ENCODE data around the gene ZFP57.

The ZFP57 gene

DNA sequence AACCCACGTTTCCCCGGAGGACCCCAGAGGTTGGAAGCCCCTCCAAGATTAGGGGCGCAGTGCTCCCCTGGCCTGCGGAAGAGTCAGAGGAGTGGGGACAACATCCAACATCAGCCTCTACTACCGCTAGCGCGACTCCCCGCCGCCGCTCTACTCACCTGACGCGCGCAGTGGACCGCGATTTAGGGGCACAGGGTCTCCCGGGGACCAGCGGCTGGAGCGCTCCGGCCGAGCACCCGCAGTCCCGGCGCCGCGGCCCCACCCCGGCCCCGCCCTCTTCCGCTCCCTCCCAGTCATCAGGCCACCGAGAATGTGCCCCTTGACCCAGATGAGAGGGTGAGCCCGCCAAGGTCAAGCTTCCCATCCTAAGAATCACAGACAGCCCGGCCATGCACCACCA, at the start of gene ZFP57:
ZFP57 (minus strand) TSS at position 249 of the 400 bp plus-strand sequence. CDS start 4,149 bp downstream, outside the sequence.
- no peak for DNase-seq (ENCODE audit: low read depth)

DNA sequence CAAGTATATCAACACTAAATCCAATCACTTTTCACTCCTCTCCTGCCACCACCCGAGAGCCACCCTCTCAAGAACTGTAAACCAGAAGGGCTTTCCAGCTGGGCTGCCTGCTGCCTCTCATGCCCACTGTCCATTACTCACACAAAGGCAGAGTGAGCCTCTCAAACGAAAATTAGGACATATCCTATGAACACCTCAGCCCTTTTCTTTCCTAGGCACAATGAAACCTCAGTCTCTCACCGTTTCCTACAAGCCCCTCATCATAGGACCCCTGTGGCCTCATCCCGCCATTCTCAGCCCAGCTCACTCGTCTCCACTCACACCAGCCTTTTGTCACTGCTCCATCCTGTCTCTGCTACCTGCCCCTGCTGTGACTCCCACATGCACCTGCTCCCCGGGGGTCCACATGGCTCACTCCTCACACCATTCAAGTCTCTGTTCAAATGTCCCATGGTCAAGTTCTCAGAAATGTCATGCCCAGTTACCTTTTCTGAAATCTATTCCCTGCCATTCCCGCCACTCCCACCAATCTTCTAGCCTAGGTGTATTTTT, 49.7 kb upstream of the ZFP57 start:
- DNase-seq (ENCODE audit: low read depth) = no peak

- DNase-seq (ENCODE audit: low read depth) = no peak
Measured at GRCh38 chr6:29729774-29730328, 48.9 kb upstream of the ZFP57 start.

DNA sequence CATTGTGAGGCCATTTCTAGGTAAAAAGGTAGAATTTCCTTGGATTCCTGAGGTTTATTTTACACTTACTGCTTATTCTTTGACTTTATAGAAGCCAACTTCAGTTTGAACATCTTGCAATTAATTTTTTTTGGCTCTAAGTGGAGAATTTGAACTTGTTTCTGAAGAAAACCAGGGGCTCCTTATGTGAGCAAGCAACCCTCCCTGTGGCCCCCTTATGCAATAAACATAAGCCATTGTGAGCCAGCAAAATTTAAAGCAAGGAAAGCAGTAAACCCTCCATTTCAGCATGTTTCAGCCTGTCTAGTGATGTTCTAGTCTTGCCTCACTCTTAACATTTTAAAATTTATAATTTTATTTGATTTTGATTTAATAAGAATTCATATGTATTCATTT, 47.9 kb upstream of the ZFP57 start:
- no peak for DNase-seq (ENCODE audit: low read depth)

DNA sequence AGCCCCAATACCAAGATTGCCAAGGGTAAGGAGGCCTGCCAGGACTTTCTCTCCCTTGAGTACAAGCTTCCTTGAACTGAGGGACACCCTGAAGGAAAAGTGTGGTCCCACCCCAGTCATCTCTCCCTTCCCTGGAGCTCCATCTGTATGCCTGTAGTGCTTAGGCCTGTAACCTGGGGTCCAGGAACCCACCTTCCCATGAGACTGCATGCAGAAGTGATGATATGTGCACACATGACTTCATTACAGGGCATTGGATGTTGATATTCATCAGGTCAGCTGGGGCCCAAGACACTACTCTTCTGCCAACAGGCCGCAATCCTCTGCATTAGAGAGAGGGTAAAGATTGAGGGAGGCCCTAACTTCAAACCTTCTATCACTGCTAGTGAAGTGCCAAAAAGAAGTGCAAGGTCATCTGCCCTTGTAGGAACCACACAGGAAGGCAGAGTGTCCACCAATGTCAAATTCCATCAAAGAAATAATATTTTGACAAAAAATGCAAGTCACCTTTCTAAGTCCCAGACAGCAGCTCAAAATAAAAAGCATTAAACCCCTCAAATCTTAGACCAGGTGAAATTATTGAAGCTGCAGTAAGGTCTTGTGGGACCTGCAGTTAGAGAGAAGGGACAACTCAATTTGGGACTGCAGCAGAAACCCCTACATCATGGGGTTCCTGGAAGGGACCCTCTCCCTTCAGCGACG, 47.4 kb upstream of the ZFP57 start:
- DNase-seq (ENCODE audit: low read depth) = no peak

- no peak for DNase-seq (ENCODE audit: low read depth)
Measured at GRCh38 chr6:29727637-29728036, 46.7 kb upstream of the ZFP57 start.

DNA sequence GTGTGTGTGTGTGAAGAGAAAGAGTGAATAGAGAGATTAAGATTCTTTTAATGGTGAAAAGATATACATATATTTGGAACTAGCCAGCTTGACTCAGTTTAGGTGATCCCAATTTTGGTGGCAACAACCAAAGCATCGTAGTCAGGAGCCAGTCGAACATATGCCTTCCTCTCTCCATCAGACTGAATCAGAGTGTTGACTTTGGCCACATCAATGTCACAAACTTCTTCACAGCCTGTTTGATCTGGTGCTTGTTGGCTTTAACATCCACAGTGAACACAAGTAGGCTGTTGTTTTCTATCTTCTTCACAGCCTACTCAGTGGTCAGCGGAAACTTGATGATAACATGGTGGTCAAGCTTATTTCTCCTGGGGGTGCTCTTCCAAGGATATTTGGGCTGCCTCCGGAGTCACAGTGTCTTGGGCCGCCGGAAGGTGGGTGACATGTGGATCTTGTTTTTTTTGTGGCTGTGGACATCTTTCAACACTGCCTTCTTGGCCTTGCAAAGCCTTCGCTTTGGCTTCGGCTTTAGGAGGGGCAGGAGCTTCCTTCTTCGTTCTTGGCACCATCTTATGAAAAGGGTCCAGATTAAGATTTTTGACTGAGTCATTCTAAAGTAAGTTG, 45.7 kb upstream of the ZFP57 start:
- no peak for DNase-seq (ENCODE audit: low read depth)

- DNase-seq (ENCODE audit: low read depth) = no peak
Measured at GRCh38 chr6:29726001-29726400, 45.0 kb upstream of the ZFP57 start.

GRCh38 chr6:29724937-29725869, 44.3 kb upstream of the ZFP57 start:
- DNase-seq (ENCODE audit: low read depth) = no peak

- DNase-seq (ENCODE audit: low read depth) = peak; percentile 69
Measured at GRCh38 chr6:29723666-29724588, 43.0 kb upstream of the ZFP57 start.

- peak; percentile 84 for DNase-seq (ENCODE audit: low read depth)
Measured at GRCh38 chr6:29723262-29723665, 42.3 kb upstream of the ZFP57 start, which contains the start of gene HLA-F. Gene HLA-F, plus strand, starts transcription at chr6:29723434. Its CDS starts 30 bp downstream, at chr6:29723464.

- DNase-seq (ENCODE audit: low read depth) = no peak
Measured at GRCh38 chr6:29720863-29721262, 39.9 kb upstream of the ZFP57 start.

DNA sequence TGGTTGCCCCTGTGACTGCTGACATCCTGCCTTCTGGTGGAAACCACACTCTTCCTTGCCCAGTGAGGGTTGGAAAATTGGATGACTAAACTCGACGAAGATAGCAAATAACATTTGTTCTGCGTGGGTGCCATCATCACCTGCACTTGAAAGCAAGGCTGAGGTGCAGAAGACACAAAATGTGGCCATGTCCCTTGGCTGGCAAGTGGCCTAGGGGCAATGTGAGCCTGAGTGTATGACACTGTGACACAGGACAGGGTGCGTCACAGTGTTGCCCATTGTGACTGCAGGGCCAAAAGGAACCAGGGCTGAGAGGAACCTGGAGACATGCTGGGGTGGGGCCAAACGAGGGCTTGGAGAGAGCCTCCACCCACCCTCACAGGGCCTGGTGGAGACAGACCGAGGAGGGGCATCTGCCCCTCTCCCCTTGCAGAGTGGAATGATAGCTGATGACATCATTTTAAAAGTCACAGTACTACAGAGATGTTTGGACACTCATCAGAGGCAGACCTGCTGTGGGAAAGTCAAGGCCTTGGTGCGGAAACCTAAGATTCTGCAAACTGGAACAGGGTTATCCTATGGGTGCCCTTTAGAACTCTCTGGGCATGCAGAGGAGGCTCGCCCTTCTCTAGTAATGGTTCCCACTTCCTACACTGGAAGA, 29.5 kb upstream of the ZFP57 start:
- DNase-seq (ENCODE audit: low read depth) = no peak

DNA sequence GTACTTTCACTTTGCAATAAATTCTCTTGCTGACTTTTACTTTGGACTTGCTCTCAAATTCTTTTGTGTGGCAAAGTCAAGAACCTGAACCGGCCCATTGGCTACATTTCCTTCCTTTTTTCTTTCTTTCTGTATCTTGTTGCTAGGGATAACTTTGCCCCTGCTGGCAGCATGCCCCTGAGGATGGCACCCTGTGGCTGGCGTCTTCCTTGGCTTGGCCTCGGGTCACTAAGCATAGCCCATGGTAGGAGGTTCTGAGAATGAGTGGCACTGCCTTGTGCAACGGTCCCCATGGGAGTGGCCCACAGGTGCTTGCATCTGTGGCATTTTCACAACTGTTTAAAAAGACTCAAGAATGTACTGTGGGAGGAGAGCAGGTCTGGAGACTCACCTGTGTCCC, 28.2 kb upstream of the ZFP57 start:
- DNase-seq (ENCODE audit: low read depth) = no peak

DNA sequence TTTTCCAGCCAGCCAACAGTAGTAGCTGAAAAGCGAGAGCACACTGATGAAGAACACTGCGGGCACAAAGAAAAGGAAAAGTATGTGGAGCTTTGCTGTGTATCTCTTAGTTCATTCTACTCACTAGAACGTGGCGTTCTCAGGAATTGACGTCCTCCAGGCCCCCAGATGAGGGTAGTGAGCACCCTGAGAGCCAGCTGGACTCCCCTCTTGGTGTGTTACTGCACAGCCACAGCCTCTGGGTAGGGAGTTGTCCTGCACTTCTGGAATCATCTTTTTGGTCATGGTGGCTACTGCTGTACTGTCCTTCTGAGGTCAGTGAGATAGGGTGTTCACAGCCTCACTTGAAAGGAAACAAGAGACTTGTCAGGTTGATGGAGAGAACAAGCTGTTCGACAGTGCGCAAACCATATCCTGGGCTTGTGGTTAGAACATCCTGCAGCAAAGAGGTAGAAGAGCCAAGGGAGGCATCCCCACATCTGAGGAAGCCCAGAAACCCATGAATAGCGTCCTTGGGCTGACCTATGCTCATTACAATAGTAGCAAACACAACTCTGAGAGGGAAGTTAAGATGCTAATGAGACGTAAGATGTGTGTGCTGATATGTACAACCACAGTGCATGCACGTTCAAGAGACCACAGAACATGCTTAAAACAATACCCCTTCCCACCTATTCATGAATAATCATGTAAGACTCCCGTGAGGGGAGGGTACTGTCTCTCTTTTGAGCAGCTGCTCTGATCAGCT, 27.7 kb upstream of the ZFP57 start:
- peak; percentile 80 for DNase-seq (ENCODE audit: low read depth)

- DNase-seq (ENCODE audit: low read depth) = no peak
Measured at GRCh38 chr6:29705389-29706231, 24.7 kb upstream of the ZFP57 start.

DNA sequence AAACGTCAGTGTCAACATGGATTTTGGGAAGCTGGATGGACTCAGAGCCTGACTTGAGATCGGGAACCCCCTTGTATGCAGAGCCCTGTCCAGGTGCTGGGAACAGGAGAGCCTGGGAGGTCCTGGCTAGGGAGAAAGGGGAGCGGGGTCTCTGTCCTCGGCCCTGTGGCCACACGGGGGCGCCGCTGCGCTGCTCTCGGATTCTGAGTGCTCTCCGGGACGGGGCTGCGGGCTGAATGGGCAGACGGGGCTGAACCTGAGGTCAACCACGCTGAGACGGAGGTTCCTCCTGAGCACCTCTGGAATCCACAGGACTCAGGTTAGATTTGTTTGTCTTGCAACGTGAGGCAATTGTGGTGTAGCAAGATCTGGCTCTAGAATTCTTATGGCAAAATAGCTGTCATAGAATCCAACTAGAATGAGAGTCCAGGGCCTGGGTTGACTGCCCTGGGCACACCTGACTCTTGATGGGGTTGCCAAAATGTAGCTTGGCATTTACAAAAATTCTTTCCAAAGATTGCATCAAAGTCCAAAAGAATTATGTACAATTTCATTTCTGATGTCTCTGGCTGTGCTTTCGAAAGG, 21.7 kb upstream of the ZFP57 start:
- DNase-seq (ENCODE audit: low read depth) = peak; percentile 42
